Mesenchymal stem cell (in vitro differentiated cells and primary cell): ENCODE results near the gene PAM16.
"Not testable (repeated sequence)": the region's sequence is repeated elsewhere in the genome, so short reads cannot be mapped to it uniquely, and the experiment has no call there.

Source experiments
- DNase-seq: peaks from one replicate; pipeline ENCODE4 v3.0.0-alpha.2; 2013
- H2AFZ ChIP-seq: one replicate; pipeline ENCODE4 v1.6.1; 2013; ENCODE audit warnings: low read depth, mild to moderate bottlenecking, control low read depth, inconsistent platforms, low read length, moderate library complexity
- H2AK5ac ChIP-seq: 2 replicates; pipeline ENCODE4 v1.6.1; 2013; ENCODE audit warnings: low read length, moderate library complexity, mild to moderate bottlenecking, inconsistent platforms; ENCODE audit not compliant: severe bottlenecking
- H2BK120ac ChIP-seq: one replicate; pipeline ENCODE4 v1.6.1; 2013; ENCODE audit warnings: low read depth, mild to moderate bottlenecking, inconsistent platforms, low read length, moderate library complexity
- H2BK12ac ChIP-seq, 2 experiments: one replicate each; pipeline ENCODE4 v1.6.1; 2013; ENCODE audit warnings: inconsistent platforms in 2 of 2, low read length in 2 of 2, mild to moderate bottlenecking in 2 of 2, moderate library complexity in 2 of 2, control low read depth in 1 of 2
- H2BK15ac ChIP-seq: one replicate; pipeline ENCODE4 v1.6.1; 2013; ENCODE audit warnings: mild to moderate bottlenecking, low read depth, inconsistent platforms; ENCODE audit not compliant: poor library complexity, severe bottlenecking
- H2BK5ac ChIP-seq: 2 replicates; pipeline ENCODE4 v1.6.1; 2013; ENCODE audit warnings: low read depth, mild to moderate bottlenecking, low read length, control low read depth, inconsistent platforms; ENCODE audit not compliant: poor library complexity, severe bottlenecking
- H3K14ac ChIP-seq, 2 experiments: one replicate each; pipeline ENCODE4 v1.6.1; 2013; ENCODE audit warnings: inconsistent platforms in 2 of 2, low read length in 2 of 2, control low read depth in 1 of 2, mild to moderate bottlenecking in 1 of 2, moderate library complexity in 1 of 2
- H3K18ac ChIP-seq, 2 experiments: one replicate each; pipeline ENCODE4 v1.6.1; 2013; ENCODE audit warnings: inconsistent platforms in 2 of 2, low read length in 2 of 2, control low read depth in 1 of 2, low read depth in 1 of 2, mild to moderate bottlenecking in 1 of 2
- H3K23ac ChIP-seq, 2 experiments: one replicate each; pipeline ENCODE4 v1.6.1; 2013; ENCODE audit warnings: inconsistent platforms in 2 of 2, low read length in 2 of 2, mild to moderate bottlenecking in 2 of 2, moderate library complexity in 2 of 2, control low read depth in 1 of 2
- H3K27ac ChIP-seq: 2 replicates; pipeline ENCODE4 v1.5.1; 2013; ENCODE audit warnings: mild to moderate bottlenecking, moderate library complexity, low read length, control low read depth, inconsistent platforms; ENCODE audit not compliant: poor library complexity, severe bottlenecking
- H3K27me3 ChIP-seq, 2 experiments: 2 replicates each; pipeline versions ENCODE4 v1.6.1 to v1.7.0; 2013; ENCODE audit warnings: low read length in 2 of 2, mild to moderate bottlenecking in 2 of 2, moderate library complexity in 2 of 2, control low read depth in 1 of 2, inconsistent platforms in 1 of 2; ENCODE audit not compliant: control insufficient read depth in 1 of 2, insufficient read depth in 1 of 2
- H3K36me3 ChIP-seq, 2 experiments: 2 replicates each; pipeline versions ENCODE4 v1.6.1 to v1.7.0; 2013; ENCODE audit warnings: low read length in 2 of 2, control low read depth in 1 of 2, inconsistent platforms in 1 of 2, low read depth in 1 of 2, mild to moderate bottlenecking in 1 of 2; ENCODE audit not compliant: insufficient read depth in 2 of 2, control insufficient read depth in 1 of 2
- H3K4ac ChIP-seq, 2 experiments: one replicate each; pipeline ENCODE4 v1.6.1; 2013; ENCODE audit warnings: inconsistent platforms in 2 of 2, low read length in 2 of 2, mild to moderate bottlenecking in 2 of 2, moderate library complexity in 2 of 2, control low read depth in 1 of 2, low read depth in 1 of 2
- H3K4me1 ChIP-seq: 2 replicates; pipeline ENCODE4 v1.6.1; 2013; ENCODE audit warnings: low read depth, low read length, control low read depth; ENCODE audit not compliant: control insufficient read depth, insufficient read depth
- H3K4me2 ChIP-seq: 2 replicates; pipeline ENCODE4 v1.6.1; 2013; ENCODE audit warnings: low read length, mild to moderate bottlenecking, inconsistent platforms; ENCODE audit not compliant: poor library complexity, severe bottlenecking
- H3K4me3 ChIP-seq, 2 experiments: 2 replicates each; pipeline versions ENCODE4 v1.5.1 to v1.7.0; 2013; ENCODE audit warnings: low read length in 2 of 2, mild to moderate bottlenecking in 2 of 2, control low read depth in 1 of 2, low read depth in 1 of 2; ENCODE audit not compliant: insufficient read depth in 1 of 2
- H3K79me1 ChIP-seq: replicated peaks from 2 replicates; pipeline ENCODE4 v1.6.1; 2013; ENCODE audit warnings: mild to moderate bottlenecking, control low read depth, low read length, inconsistent platforms; ENCODE audit not compliant: poor library complexity, severe bottlenecking
- H3K9ac ChIP-seq: 2 replicates; pipeline ENCODE4 v1.7.0; 2013; ENCODE audit warnings: mild to moderate bottlenecking, low read length, moderate library complexity
- H3K9me3 ChIP-seq: 2 replicates; pipeline ENCODE4 v1.7.0; 2013; ENCODE audit warnings: mild to moderate bottlenecking, low read length; ENCODE audit not compliant: control insufficient read depth
- H4K8ac ChIP-seq: one replicate; pipeline ENCODE4 v1.6.1; 2013; ENCODE audit warnings: inconsistent platforms, mild to moderate bottlenecking, low read length, moderate library complexity
- H4K91ac ChIP-seq: one replicate; pipeline ENCODE4 v1.6.1; 2013; ENCODE audit warnings: mild to moderate bottlenecking, low read length, inconsistent platforms
- WGBS: methylation state at CpG from one replicate; pipeline ENCODE4 v1.1.7; 2013; ENCODE audit warnings: mixed read lengths; 5-methylcytosine and 5-hydroxymethylcytosine counted together

The PAM16 gene

GRCh38 chr16:4393850-4394249 lies 42.7 kb upstream of the PAM16 start:
- not testable (repeated sequence) for H3K4me2 ChIP-seq, DNase-seq, H4K8ac ChIP-seq, H3K79me1 ChIP-seq, H2BK5ac ChIP-seq, H2BK12ac ChIP-seq, H2BK15ac ChIP-seq, H4K91ac ChIP-seq, H2AK5ac ChIP-seq, H3K27me3 ChIP-seq, H3K18ac ChIP-seq, H3K14ac ChIP-seq, H2BK120ac ChIP-seq, H3K9me3 ChIP-seq, H3K4me3 ChIP-seq, H3K23ac ChIP-seq, H2AFZ ChIP-seq, H3K27ac ChIP-seq, H3K4ac ChIP-seq
- peaks cover 35% of the 10 kb centered on the region for H3K4me1 ChIP-seq
- 94% methylated on average over 13 of the region's 15 CpGs for WGBS
- H3K9ac ChIP-seq, result peak overlapping the region; percentile 71
- peaks cover 8 to 37% of the 10 kb centered on the region in 2 experiments for H3K36me3 ChIP-seq

GRCh38 chr16:4393240-4393600 lies 42.1 kb upstream of the PAM16 start:
- Histone ChIP-seq H3K27me3 (no peaks in the 10 kb centered on the region), H3K27ac (peak overlapping the region; percentile 52), H3K79me1 (peaks cover 4% of the 10 kb centered on the region), H2BK120ac (peak overlapping the region; percentile 61), H3K4me3 (no peak overlapping the region), H3K9me3 (no peaks in the 10 kb centered on the region), H2BK5ac (no peak overlapping the region), H3K4ac (peak overlapping the region in 1 of 2 experiments; percentile 77), H4K91ac (peak overlapping the region; percentile 8), H3K4me2 (no peak overlapping the region), H2BK15ac (peak overlapping the region; percentile 88), H3K4me1 (peaks cover 41% of the 10 kb centered on the region), H2AK5ac (peak overlapping the region; percentile 76), H3K36me3 (peaks cover 8 to 38% of the 10 kb centered on the region in 2 experiments), H3K14ac (peak overlapping the region in 1 of 2 experiments; percentile 19), H3K18ac (peak overlapping the region; percentile 1 to 81), H2AFZ (peak overlapping the region; percentile 1), H4K8ac (peak overlapping the region; percentile 82), H3K9ac (peak overlapping the region; percentile 71), H3K23ac (peak overlapping the region in 1 of 2 experiments; percentile 20), H2BK12ac (peak overlapping the region in 1 of 2 experiments; percentile 89)
- no peak for DNase-seq
- WGBS, result 63% methylated on average over 6 of the region's 6 CpGs

GRCh38 chr16:4392382-4393239 lies 41.5 kb upstream of the PAM16 start:
- Histone ChIP-seq H2BK12ac (peak overlapping the region; percentile 6 to 89), H3K18ac (peak overlapping the region; percentile 79 to 81), H3K4me1 (peaks cover 45% of the 10 kb centered on the region), H3K9ac (peak overlapping the region; percentile 71), H3K4me2 (peak overlapping the region; percentile 39), H3K79me1 (peaks cover 2% of the 10 kb centered on the region), H4K8ac (peak overlapping the region; percentile 82), H3K9me3 (no peaks in the 10 kb centered on the region), H2BK120ac (peak overlapping the region; percentile 74), H3K14ac (peak overlapping the region in 1 of 2 experiments; percentile 68), H2AK5ac (peak overlapping the region; percentile 86), H2BK15ac (peak overlapping the region; percentile 56), H3K27me3 (no peaks in the 10 kb centered on the region), H3K27ac (peak overlapping the region; percentile 52), H3K4me3 (no peak overlapping the region), H2BK5ac (no peak overlapping the region), H4K91ac (peak overlapping the region; percentile 53), H3K36me3 (peaks cover 10 to 39% of the 10 kb centered on the region in 2 experiments), H3K4ac (peak overlapping the region; percentile 37 to 77), H2AFZ (peak overlapping the region; percentile 1), H3K23ac (peak overlapping the region in 1 of 2 experiments; percentile 20)
- no peak for DNase-seq
- 36% methylated on average over 15 of the region's 27 CpGs for WGBS

GRCh38 chr16:4391631-4392381 lies 40.7 kb upstream of the PAM16 start:
- no peak overlapping the region for H3K4me3 ChIP-seq
- peaks cover 2% of the 10 kb centered on the region for H3K79me1 ChIP-seq
- H2BK120ac ChIP-seq, result peak overlapping the region; percentile 74
- no peak overlapping the region for H2AFZ ChIP-seq
- peak overlapping the region in 1 of 2 experiments; percentile 34 for H3K4ac ChIP-seq
- H3K23ac ChIP-seq, result no peak overlapping the region
- H3K18ac ChIP-seq, result peak overlapping the region; percentile 59 to 79
- peak overlapping the region; percentile 86 for H2AK5ac ChIP-seq
- peak overlapping the region; percentile 46 for H4K8ac ChIP-seq
- H3K9me3 ChIP-seq, result no peaks in the 10 kb centered on the region
- no peak overlapping the region for H3K27ac ChIP-seq
- H2BK15ac ChIP-seq, result peak overlapping the region; percentile 86
- H4K91ac ChIP-seq, result peak overlapping the region; percentile 53
- 77% methylated on average over 21 of the region's 22 CpGs for WGBS
- H3K27me3 ChIP-seq, result no peaks in the 10 kb centered on the region
- H2BK5ac ChIP-seq, result no peak overlapping the region
- peaks cover 11 to 41% of the 10 kb centered on the region in 2 experiments for H3K36me3 ChIP-seq
- peak overlapping the region; percentile 43 to 49 for H2BK12ac ChIP-seq
- H3K4me2 ChIP-seq, result no peak overlapping the region
- no peak for DNase-seq
- peak overlapping the region; percentile 71 for H3K9ac ChIP-seq
- peak overlapping the region in 1 of 2 experiments; percentile 21 for H3K14ac ChIP-seq
- H3K4me1 ChIP-seq, result peaks cover 53% of the 10 kb centered on the region
